ENCODE measurements around the gene GRHL1.

The GRHL1 gene

DNA sequence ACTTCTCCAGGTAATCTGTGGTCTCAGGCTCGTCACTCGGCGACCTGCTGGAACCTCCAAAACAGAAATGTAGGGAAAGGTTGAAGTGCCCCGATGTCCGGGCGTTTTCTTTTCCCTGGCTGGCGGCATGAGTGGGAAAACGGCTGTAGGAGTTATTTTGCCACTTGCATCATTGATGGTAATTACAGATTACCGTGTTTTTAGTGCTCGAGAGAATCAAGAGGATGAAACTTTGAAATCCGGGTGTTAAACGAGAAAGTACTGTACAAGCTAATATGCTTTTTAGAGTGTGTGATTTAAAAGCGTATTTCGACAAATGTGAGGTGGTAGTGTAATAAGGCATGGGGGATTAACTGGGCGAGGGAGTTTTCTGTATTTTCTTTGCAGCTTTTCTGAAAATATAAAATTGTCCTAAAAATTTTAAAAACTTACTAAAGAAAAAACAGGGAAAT, 819 bp downstream of the GRHL1 start:
- TF ChIP-seq, protein P1, sequence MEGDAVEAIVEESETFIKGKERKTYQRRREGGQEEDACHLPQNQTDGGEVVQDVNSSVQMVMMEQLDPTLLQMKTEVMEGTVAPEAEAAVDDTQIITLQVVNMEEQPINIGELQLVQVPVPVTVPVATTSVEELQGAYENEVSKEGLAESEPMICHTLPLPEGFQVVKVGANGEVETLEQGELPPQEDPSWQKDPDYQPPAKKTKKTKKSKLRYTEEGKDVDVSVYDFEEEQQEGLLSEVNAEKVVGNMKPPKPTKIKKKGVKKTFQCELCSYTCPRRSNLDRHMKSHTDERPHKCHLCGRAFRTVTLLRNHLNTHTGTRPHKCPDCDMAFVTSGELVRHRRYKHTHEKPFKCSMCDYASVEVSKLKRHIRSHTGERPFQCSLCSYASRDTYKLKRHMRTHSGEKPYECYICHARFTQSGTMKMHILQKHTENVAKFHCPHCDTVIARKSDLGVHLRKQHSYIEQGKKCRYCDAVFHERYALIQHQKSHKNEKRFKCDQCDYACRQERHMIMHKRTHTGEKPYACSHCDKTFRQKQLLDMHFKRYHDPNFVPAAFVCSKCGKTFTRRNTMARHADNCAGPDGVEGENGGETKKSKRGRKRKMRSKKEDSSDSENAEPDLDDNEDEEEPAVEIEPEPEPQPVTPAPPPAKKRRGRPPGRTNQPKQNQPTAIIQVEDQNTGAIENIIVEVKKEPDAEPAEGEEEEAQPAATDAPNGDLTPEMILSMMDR (conservative IDR thresholded peaks at IDR 0.05; ENCODE audit: low read depth) = no peak
- CTCF ChIA-PET = interaction anchor here (0.5 to 1.3 kb wide), 3 partner anchors 13 to 40 kb away, joined by 3 to 6 read pairs (median 3); no protein-coding TSS in a partner anchor
- POLR2A ChIA-PET (ENCODE audit: low non-redundant PET) = no interaction called here
- DNase-seq (ENCODE audit: low spot score) = no peak
- H3K27ac ChIP-seq = no peak overlapping the region

DNA sequence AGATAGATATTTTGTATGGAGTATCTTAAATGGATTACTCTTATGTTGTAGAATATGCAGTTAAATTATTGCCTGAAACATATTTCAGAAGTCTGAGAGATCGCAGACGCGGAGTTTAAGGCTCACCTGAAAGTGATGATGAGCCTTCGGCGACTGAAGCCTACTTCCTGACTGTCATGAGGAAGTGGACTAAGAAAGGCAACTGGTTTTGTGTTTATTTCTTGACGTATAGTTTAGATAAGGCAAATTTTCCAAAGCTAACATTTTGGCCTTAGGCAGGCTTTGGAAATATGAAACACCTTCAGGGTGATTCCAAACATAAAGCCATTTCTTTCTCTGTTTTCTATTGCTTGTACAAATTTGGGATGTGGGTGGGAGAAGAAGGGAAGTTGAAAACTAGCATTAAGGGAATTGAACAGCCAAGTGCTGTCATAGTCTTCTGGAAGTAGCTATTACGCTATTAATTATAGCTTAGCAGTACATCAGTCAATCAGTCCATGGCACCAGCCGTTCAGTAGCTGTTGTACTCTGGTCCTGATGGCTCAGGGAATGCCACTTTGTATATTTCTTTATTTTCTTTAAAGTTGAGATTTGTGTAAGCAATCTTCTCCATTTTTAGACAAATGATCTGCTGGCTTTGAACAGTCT, 1.5 kb downstream of the GRHL1 start:
- no peak overlapping the region for H3K27ac ChIP-seq
- ChIA-PET POLR2A (ENCODE audit: low non-redundant PET) (no interaction called here), CTCF (interaction anchor here (0.5 to 1.3 kb wide), 3 partner anchors 13 to 41 kb away, joined by 3 to 6 read pairs (median 3); no protein-coding TSS in a partner anchor)
- TF ChIP-seq, protein P1 (conservative IDR thresholded peaks at IDR 0.05; ENCODE audit: low read depth) = no peak
- DNase-seq (ENCODE audit: low spot score) = no peak

DNA sequence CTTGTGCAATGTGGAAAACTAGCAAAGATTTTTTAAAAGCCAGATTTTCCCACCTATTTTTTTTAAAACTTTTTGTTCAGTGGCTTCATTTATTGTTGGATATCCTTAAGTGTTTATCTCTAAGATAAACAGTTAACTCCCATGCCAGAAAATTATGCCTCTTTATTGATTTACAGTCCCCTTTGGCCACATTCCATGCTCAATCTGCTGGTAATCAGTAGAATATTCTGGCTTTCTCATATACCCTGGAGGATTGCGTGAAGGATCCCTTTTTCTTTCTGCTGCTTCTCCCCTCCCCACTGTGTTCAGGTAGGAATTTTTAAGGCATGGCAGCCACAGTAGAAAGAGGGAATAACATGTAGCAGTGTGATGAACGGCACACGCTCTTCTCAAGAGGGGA, 2.6 kb downstream of the GRHL1 start:
- TF ChIP-seq, protein P1 (conservative IDR thresholded peaks at IDR 0.05; ENCODE audit: low read depth) = no peak
- ChIA-PET POLR2A (ENCODE audit: low non-redundant PET) (no interaction called here), CTCF (interaction anchor here (0.6 kb wide), 1 partner anchor 30 kb away, joined by 3 read pairs; no protein-coding TSS in a partner anchor)
- no peak overlapping the region for H3K27ac ChIP-seq
- DNase-seq (ENCODE audit: low spot score) = no peak

DNA sequence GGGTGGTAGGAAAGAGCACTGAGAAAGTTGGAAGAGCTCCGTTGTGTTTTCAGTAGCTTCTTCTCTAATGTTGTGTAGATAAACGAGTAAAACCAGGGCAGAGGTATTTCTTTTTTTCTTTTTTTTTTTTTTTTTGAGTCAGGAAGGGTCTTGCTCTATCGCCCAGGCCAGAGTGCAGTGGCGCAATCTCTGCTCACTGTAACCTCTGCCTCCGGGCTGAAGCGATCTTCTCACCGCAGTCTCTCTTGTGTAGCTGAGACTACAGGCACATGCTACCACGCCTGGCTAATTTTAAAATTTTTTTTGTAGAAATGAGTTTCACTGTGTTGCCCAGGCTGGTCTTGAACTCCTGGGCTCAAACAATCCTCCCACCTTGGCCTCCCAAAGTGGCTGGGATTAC, 6.6 kb downstream of the GRHL1 start:
- ChIA-PET CTCF (interaction anchor here (0.6 kb wide), 1 partner anchor 24 kb away, joined by 3 read pairs; no protein-coding TSS in a partner anchor), POLR2A (ENCODE audit: low non-redundant PET) (no interaction called here)
- DNase-seq (ENCODE audit: low spot score) = no peak
- H3K27ac ChIP-seq = no peak overlapping the region
- TF ChIP-seq, protein P1 (conservative IDR thresholded peaks at IDR 0.05; ENCODE audit: low read depth) = no peak

DNA sequence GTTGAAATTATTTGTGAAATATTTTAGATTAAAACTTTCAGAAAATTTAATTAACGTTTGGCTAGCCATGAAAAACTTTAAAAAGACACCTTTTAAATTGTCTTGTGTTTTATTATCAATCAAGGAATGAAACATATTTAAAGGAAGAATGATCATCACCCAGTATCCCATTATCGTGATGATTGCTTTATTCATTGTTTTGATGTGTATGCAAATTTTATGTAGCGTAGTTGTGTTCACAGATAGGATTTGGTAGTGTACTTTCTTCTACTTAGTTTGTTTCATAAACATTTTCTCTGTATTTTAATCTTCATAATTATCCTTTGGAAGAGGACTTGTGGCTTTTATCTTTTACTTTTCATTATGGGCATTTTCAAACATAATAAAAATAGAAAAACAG, 7.8 kb downstream of the GRHL1 start:
- ChIA-PET POLR2A (ENCODE audit: low non-redundant PET) (no interaction called here), CTCF (no interaction called here)
- no peak for DNase-seq (ENCODE audit: low spot score)
- TF ChIP-seq, protein P1 (conservative IDR thresholded peaks at IDR 0.05; ENCODE audit: low read depth) = no peak
- no peak overlapping the region for H3K27ac ChIP-seq

DNA sequence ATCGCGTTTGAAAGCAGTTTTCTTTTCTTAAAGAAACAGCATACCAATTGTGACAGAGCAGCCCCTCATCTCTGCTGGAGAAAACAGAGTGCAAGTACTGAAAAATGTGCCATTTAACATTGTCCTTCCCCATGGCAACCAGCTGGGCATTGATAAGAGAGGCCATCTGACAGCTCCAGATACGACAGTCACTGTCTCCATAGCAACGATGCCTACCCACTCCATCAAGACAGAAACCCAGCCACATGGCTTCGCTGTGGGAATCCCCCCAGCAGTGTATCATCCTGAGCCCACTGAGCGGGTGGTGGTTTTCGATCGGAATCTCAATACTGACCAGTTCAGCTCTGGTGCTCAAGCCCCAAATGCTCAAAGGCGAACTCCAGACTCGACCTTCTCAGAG, 9.5 kb downstream of the GRHL1 start:
- DNase-seq (ENCODE audit: low spot score) = no peak
- ChIA-PET POLR2A (ENCODE audit: low non-redundant PET) (no interaction called here), CTCF (no interaction called here)
- TF ChIP-seq, protein P1 (conservative IDR thresholded peaks at IDR 0.05; ENCODE audit: low read depth) = no peak
- no peak overlapping the region for H3K27ac ChIP-seq
